Thyroid gland (tissue), 4 donors: Measurements from ENCODE around the gene COL11A2. TPM values are rescaled to one million over a fixed set of nuclear protein-coding genes. Genes with fewer than 3 reads are reported as not detected.
"Not testable (repeated sequence)": the region's sequence is repeated elsewhere in the genome, so short reads cannot be mapped to it uniquely, and the experiment has no call there.

ENCODE experiments used
- DNase-seq, 2 donors: peaks; one replicate each; pipeline ENCODE4 v3.0.0-alpha.2; 2019
- H3K27ac ChIP-seq, 3 donors: fragments of 200-600 bp; sonication (generic); 1 replicate in 2 of 3; 2 replicates in 1 of 3; pipeline ENCODE4 v1.5.1; 2016 to 2019; ENCODE audit warnings: mild to moderate bottlenecking in 1 of 3, moderate library complexity in 1 of 3
- H3K27me3 ChIP-seq: fragments of 200-600 bp; sonication (generic); one replicate; pipeline ENCODE4 v1.5.1; 2019
- H3K36me3 ChIP-seq, 2 donors: fragments of 200-600 bp; sonication (generic); one replicate each; pipeline ENCODE4 v1.5.1; 2016 to 2019
- H3K4me1 ChIP-seq, 2 donors: fragments of 200-600 bp; sonication (generic); one replicate each; pipeline ENCODE4 v1.5.1; 2017 to 2019
- H3K4me3 ChIP-seq, 3 donors: fragments of 200-600 bp; sonication (generic); replicated peaks in 1 of 3; 1 replicate in 2 of 3; 2 replicates in 1 of 3; pipeline ENCODE4 v1.5.1; 2016; ENCODE audit warnings: mild to moderate bottlenecking in 1 of 3
- H3K9me3 ChIP-seq: fragments of 200-600 bp; sonication (generic); one replicate; pipeline ENCODE4 v1.5.1; 2017
- CTCF ChIP-seq, 6 experiments: fragments of 200-600 bp in 3 of 6; fragments of 450-650 bp in 3 of 6; sonication (generic) in 3 of 6; IDR thresholded peaks; one replicate each; pipeline ENCODE4 v1.5.1; 2016 to 2019; ENCODE audit warnings: antibody characterized with exemption in 6 of 6, mild to moderate bottlenecking in 2 of 6, inconsistent platforms in 1 of 6, moderate library complexity in 1 of 6
- POLR2A ChIP-seq, 2 donors: fragments of 450-650 bp; IDR thresholded peaks; one replicate each; pipeline ENCODE4 v1.6.1; 2017; ENCODE audit warnings: antibody characterized with exemption in 2 of 2, mild to moderate bottlenecking in 2 of 2, moderate library complexity in 1 of 2
- WGBS, 2 donors: methylation state at CpG; one replicate each; pipeline ENCODE4 v1.1.5; 2017; 5-methylcytosine and 5-hydroxymethylcytosine counted together
- intact Hi-C: fragments of 100-400 bp; cut with DNase I; formaldehyde crosslinking; loops from one replicate; pipeline ENCODE4 v1.15.1; 2023
- total RNA-seq, 4 donors: library from RNA; depleted of rRNA; stranded (reverse); fragments of >200 nt; gene quantifications; one replicate each; pipeline ENCODE4 v1.2.3, GENCODE V29; 2016

COL11A2 gene
- total RNA-seq, 4 donors from 2014 or later = 0.68 to 2.8 (median 2.0) TPM

- Histone ChIP-seq H3K27ac (no peak overlapping the region), H3K4me1 (no peaks in the 10 kb centered on the region), H3K27me3 (no peaks in the 10 kb centered on the region), H3K36me3 (no peaks in the 10 kb centered on the region), H3K4me3 (no peak overlapping the region), H3K9me3 (no peaks in the 10 kb centered on the region)
- intact Hi-C loops = no loop called here
- WGBS, 2 donors = 93 to 97% methylated on average over 1 of the region's 1 CpG
- no peak for DNase-seq
- TF ChIP-seq POLR2A (IDR thresholded peaks at IDR 0.05) (no peak), CTCF (IDR thresholded peaks at IDR 0.05) (no peak)
Measured at GRCh38 chr6:33151050-33151449, 41.2 kb downstream of the COL11A2 start.

GRCh38 chr6:33150560-33150959 is 41.7 kb downstream of the COL11A2 start:
- H3K27me3 ChIP-seq, H3K4me1 ChIP-seq, intact Hi-C loops, H3K9me3 ChIP-seq, H3K4me3 ChIP-seq, H3K36me3 ChIP-seq, DNase-seq, H3K27ac ChIP-seq: not testable (repeated sequence)
- 92 to 93% methylated on average over 3 of the region's 3 CpGs for whole genome bisulfite sequencing, 2 donors

GRCh38 chr6:33147807-33148666 is 44.2 kb downstream of the COL11A2 start:
- peak; percentile 19 to 24 for DNase-seq
- Histone ChIP-seq H3K27me3 (no peaks in the 10 kb centered on the region), H3K27ac (no peak overlapping the region), H3K4me3 (no peak overlapping the region), H3K4me1 (no peaks in the 10 kb centered on the region), H3K9me3 (no peaks in the 10 kb centered on the region), H3K36me3 (no peaks in the 10 kb centered on the region)
- intact Hi-C loops = no loop called here
- WGBS, 2 donors = 47 to 48% methylated on average over 8 of the region's 8 CpGs
- TF ChIP-seq CTCF (IDR thresholded peaks at IDR 0.05) = peak; percentile 47 to 83 (median 64)
- TF ChIP-seq POLR2A (IDR thresholded peaks at IDR 0.05) = no peak

- no peaks in the 10 kb centered on the region for H3K4me1 ChIP-seq
- H3K36me3 ChIP-seq = no peaks in the 10 kb centered on the region
- H3K4me3 ChIP-seq = no peak overlapping the region
- TF ChIP-seq CTCF (IDR thresholded peaks at IDR 0.05) (no peak), POLR2A (IDR thresholded peaks at IDR 0.05) (no peak)
- 38 to 42% methylated on average over 1 of the region's 1 CpG for WGBS, 2 donors
- no peak for DNase-seq
- H3K9me3 ChIP-seq = no peaks in the 10 kb centered on the region
- intact Hi-C loops = no loop called here
- no peak overlapping the region for H3K27ac ChIP-seq
- no peaks in the 10 kb centered on the region for H3K27me3 ChIP-seq
Measured at GRCh38 chr6:33144373-33144772, 47.9 kb downstream of the COL11A2 start.

GRCh38 chr6:33143113-33143770 is 49.0 kb downstream of the COL11A2 start:
- no peaks in the 10 kb centered on the region for H3K27me3 ChIP-seq
- WGBS, 2 donors = 66 to 73% methylated on average over 14 of the region's 14 CpGs
- intact Hi-C loops = no loop called here

More at GRCh38 chr6:33143113-33143770, 49.0 kb downstream of the COL11A2 start:
- no peaks in the 10 kb centered on the region for H3K4me1 ChIP-seq
- H3K9me3 ChIP-seq = no peaks in the 10 kb centered on the region
- TF ChIP-seq CTCF (IDR thresholded peaks at IDR 0.05) (no peak), POLR2A (IDR thresholded peaks at IDR 0.05) (no peak)
- H3K36me3 ChIP-seq = no peaks in the 10 kb centered on the region
- H3K4me3 ChIP-seq = no peak overlapping the region
- DNase-seq = no peak
- H3K27ac ChIP-seq = no peak overlapping the region
